HUDEP-2 (cell line): ENCODE results near the gene ASH1L.
"Not testable (repeated sequence)": the region's sequence is repeated elsewhere in the genome, so short reads cannot be mapped to it uniquely, and the experiment has no call there.

Experiments
- DNase-seq, 76 experiments: peaks; one replicate each; lab custom pipeline; 2025; ENCODE audit not compliant: unreplicated experiment in 76 of 76; lab: John Stamatoyannopoulos, UW

The ASH1L gene

DNA sequence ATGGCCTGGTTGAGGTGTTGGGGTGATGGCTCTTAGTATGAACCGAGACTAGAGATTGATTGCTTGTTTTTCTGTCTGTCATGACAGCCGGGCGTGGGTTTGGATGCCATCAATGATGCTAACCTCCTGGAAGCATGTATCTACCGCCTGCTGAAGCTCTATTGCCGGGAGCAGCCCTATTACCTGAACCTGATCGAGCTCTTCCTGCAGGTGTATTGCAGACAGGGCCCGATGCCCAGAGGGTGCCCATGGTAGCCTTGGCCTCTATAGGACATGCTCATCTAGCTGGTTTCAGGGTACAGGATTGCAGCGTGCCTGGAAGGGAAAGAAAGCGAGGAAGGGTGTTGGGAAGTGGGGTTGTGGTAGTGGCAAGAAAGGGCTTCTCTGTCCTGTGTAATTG lies 244.5 kb downstream of the ASH1L start:
- DNase-seq = no peak

DNA sequence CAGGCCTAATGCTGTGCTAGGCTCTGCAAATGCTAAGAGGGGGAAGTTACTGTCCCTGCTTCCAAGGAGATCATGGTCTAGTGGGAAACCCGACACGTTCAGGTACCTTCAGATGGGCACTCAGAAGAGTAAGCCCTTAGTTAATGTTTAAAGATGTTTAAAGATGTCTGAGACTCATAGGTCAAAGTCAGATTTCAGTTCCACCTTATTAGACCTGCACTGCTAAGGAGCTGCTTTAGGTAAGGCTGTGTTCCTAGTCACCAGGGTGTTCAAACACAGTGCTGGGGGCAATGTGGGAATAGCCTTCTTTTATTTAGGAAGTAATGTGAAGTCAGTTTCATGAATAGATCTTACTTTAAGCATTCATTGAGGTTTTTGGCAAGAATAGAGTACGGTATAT lies 245.7 kb downstream of the ASH1L start:
- DNase-seq = no peak

DNA sequence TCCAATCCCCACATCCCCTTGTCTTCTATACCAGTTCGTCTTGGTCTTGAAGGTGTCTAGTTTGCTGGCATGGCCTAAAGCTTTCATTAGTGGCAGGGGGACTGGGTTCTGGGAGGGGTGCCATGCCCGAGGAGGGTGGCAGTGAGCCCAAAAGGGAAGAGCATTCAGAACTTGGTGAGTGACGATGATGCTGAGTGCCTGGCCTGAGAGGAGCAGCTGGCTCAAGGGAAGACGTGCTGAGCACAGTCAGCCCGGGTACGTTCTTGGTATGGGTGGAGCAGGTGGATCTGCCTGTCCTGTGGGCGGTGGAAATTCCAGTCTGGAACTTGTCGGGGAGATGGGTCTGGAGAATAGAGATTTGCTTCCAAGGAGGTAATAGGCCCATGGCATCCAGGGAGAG lies 249.3 kb downstream of the ASH1L start:
- DNase-seq = no peak

DNA sequence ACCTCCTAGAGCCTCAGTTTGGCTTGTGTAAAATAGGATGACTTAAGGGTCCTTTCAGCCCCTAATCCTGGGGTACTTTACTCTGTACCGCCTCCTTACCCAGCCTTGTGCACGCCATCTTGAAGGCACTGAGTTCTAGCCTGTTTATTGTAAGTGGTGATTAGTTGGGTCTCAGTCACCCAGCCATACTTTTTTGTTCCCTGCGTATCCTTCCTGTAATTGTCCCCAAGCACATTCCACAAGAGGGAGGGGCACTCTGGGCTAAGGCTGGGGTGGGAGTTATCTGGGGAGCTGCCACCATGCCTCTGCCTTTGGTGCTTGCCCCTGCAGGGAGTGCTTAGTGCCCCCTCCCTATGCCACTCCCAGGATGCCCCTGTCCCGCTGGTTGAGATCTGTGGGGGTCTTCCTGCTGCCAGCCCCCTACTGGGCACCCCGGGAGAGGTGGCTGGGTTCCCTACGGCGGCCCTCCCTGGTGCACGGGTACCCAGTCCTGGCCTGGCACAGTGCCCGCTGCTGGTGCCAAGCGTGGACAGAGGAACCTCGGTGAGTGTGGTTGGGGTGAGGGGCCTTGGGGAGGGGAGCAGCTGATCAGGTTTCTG lies 253.1 kb downstream of the ASH1L start:
- peak in 42 of 76 experiments; percentile 18 to 62 (median 45) for DNase-seq

DNA sequence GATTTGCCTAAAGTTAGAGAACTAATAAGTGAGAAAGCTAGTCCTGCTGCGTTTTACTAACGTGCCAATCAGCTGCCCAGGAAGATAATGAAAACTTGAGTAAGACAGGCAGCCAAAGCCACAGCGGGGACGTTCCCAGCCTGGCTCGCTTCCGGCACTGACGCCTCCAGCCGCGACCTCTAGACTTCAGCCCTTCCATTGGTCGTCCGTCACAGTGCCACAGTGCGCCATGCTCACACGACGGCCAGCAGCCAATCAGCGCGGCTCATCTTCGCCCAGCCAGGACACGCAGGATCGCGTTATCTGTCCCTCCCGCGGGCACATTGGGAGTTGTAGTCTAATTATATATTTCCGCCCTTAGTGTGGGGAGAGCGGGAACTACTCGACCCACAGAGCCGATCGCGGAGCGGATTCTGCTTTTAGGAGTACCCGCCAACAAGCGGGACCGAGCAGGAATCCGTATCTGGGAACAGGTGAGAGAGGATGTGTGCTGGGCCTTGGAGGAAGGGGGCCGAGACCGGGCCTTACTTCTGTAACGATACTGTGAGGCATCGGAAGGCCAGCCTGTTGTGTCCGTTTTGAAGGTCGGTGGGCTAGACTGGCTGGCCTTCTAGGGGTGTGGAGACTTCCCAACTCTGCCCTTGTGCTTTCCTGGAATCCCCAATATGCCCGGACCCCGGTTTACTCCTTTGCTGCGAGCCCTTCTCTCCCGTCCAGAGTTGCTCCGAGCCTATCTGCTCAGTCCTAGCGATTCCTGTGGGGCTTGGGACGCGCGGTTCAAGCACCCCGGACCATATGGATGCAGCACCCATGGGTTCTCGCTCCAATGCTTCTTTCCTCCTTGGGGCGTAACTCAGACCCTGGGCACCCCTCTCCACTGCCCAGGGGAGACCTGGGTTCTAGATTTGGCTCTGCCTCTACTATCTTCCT lies 253.8 kb downstream of the ASH1L start, which contains the start of gene FDPS:
Gene FDPS (plus strand): TSS at position 374 of the 930 bp plus-strand sequence. CDS start 924 bp downstream, outside the sequence.
- DNase-seq = peak in 75 of 76 experiments; percentile 86 to 99 (median 97)

DNA sequence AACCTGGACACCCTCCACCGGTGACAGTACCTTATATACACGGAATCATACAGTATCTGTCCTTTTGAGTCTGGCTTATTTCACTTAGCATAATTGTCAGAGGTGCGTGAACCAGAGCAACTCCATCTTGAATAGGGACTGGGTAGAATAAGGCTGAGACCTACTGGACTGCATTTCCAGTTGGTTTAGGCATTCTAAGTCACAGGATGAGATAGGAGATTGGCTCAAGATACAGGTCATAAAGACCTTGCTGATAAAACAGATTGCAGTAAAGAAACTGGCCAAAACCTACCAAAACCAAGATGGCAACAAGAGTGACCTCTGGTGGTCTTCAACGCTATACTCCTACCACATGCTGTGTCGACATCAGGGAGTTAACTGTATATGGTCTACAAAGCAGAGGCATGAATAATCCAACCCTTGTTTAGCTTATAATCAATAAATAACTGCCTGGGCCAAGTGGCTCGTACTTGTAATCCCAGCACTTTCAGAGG lies 255.3 kb downstream of the ASH1L start:
- peak in 43 of 76 experiments; percentile 9 to 72 (median 45) for DNase-seq

DNA sequence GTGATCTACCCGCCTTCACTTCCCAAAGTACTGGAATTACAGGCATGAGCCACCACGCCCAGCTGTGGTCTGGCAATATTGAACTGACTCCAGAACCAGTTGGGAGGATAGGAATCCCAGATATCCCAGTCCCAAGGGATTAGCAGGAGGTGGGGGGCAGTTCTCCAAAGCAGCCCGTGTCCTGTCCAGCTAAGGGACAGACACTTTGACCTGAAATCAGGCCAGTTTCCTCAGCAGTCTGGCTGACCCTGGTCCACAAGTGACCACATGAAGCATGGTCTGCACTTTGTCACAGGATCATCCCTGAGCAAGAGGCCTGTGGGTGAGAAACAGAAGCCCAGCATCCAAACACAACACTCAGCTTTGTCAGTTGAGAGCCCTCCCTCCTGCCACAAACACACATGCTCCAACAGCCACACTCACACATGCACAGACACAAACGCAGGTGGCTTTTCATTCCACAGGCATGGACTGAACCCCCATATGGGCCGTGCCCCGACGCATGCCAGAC lies 256.7 kb downstream of the ASH1L start:
- no peak for DNase-seq

DNA sequence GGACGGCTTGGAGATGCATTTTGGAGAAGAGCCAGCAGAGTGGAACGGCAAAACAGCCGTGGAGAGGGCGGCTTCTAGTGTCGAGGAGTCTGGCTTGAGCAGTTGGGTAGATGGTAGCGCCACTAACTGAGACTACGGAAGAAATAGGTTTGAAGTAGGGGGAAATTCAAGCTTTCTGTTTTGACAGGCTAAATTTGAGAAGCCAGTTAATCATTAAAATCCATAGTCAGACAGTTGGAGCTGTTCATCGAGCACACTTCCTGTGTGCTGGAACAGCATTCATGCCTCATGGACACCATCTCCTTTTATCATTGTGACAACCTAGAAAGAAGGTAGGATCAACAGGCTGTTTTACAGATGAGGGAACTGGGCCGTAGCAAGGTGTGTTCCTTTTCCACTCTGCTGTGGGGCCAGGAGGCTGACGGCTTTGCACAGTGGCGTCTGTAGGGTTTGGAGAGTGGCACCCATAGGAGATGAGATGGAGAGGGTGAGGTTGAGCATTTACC lies 258.0 kb downstream of the ASH1L start:
- DNase-seq = no peak

DNA sequence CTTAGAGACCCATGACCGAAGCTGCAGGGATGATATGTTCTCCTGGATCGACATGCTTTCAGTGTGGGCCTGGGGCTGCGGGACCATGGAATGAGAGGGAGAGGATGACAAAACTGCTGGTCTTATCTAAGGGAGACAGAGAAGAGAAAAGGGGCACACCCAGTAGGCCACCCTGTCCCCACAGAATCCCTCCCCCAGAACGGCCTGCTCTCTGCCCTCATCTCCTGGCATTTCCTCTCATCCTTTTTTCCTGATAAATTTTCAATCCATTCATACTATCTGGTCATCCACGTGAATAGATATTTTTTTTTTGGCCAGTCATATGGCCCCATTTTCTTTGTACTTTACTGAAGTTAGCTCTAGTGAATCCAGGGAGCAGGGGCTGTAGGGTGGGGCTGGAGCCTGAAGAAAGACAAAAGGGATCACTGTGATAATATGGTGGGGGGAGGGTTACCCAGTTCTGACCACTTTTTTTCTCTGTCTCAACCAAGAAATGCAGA lies 261.2 kb downstream of the ASH1L start, which contains the start of gene PKLR:
Gene PKLR (minus strand): TSS at position 97 of the 500 bp plus-strand sequence. CDS start 43 bp downstream, at position 54.
- DNase-seq = peak in 72 of 76 experiments; percentile 10 to 85 (median 61)

DNA sequence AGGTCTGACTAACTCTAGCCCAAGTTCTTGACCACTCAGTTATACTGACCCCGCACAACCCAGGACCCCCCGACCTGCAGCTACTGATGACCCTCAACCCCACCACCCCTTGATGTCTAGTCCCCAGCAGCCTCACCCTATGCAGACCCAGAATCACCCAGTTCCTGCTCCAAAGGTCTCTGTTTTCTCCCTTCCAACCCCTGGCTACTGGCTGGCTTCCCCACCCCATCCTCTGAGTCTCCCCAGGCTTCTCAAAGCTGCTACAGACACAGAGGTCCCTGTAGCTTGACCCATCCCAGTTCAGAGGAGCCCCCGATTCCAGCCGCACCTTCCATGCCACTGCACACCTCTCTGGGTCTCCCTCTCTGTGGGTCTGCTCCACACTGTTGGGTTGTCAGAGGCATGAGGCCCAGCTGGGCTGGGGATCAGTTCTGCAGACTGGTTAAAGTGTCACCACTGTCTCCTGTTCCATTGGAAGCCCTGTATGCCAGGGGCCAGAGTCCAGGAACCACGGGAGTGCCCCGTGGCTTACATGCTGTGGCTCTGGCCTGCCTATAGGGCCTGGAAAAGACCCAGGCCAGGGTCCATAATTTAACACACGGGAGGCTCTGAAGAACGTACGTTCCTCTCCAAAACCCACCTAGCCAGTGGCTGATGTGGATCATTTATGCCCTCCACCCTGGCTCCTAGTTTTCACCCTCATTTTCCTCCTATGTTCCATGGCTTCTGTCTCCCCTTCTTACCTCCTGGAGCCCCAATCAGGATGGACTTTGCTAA lies 261.9 kb downstream of the ASH1L start:
- DNase-seq = peak in 5 of 76 experiments; percentile 34 to 51 (median 45)

DNA sequence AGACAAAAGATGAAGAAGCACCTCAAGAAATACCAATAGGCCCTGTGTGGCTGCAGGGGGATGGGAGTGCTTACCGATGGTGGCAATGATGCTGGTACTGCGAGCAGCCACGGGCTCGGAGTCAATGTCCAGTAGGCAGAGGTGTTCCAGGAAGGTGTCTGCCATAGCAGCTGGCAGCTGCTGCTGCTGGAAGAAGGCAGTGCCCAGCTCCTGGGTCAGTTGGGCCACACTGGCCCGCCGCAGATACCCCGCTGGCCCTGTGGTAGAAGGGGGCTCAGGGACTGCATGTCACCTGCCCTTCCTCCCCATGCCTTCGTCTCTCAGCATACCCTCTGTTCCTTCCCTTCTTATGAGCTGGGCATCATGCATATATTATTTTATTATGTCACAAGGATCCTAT lies 262.6 kb downstream of the ASH1L start:
- DNase-seq = no peak

DNA sequence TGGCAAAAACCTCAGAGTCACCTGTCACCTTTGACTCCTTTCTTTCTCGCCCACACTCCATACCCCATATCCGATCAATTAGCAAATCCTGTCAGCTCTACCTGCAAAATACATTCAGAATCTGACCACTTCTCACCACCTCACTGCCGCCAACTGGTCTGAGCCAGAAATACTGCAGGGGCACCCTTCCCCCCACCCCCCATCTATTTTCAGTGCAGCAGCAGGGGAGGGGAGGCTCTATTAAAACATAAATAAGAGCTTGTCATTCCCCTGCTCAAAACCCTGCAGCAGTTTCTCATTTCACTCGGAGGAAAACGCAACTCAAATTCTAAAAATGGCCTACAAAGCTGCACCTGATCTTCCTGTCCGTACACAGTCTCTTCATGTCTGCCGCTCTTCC lies 265.2 kb downstream of the ASH1L start:
- no peak for DNase-seq

DNA sequence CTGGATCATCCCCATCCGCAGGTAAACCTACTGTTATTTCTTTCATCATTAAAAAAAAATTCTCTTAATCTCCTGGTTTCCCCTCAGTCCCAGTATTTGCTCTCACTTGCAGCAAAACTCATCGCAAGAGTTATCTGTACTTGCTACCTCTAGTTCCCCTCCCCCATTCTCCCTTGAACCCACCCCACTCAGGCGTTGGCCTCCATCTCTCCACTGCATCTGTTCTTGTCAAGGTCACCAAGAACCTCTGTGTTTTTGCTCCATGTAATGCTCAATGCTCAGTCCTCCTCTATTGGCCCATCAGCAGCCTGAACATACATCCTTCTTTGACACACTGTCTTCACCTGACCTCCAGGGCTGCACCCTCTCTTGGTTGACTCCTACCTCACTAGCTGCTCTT lies 265.9 kb downstream of the ASH1L start:
- peak in 6 of 76 experiments; percentile 7 to 35 (median 26) for DNase-seq

DNA sequence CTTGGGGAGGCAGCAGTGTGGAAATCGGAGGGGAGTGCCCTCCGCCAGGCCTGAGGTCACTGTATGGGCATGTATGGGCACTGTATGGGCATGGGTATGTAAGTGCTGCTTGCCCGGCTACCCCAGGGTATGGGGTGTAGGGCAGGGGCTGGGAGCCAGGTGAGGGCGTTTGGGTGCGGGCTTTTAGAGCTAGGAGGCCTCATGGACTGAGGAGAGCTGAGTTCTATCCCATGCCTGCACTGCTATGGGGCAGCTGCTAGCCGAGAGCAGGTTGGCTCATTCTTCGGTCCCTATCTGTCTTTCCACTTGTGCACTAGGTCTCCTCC lies 266.7 kb downstream of the ASH1L start:
- DNase-seq = no peak

DNA sequence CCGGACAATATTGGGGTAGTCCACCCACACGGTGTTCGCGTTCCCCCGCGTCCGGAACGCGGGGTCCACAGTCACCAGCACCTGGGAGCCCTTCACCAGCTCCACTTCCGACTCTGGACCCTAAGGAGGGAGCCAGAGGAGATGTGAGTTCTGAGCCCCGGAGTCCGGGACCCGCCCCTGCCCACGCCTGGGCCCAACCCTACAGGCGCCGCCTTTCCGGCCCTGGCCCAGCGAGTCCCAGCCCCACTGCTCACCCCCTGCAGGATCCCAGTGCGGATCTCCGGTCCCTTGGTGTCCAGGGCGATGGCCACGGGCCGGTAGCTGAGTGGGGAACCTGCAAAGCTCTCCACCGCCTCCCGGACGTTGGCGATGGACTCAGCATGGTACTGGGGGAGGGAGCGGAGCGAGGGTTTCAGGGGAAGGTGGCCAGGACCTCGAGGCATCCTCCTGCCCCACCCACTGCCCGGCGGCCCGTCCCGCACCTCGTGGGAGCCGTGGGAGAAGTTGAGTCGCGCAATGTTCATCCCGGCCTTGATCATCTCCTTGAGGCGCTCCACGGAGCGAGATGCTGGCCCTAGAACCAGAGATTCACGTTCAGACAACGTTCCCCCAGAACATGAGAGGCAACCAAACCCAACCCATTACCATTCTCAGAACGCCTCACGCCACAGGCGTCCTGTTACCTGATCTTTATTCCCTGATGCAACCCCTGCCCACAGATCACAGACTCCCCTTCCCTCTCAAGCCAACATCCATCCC lies 267.2 kb downstream of the ASH1L start:
- DNase-seq = no peak

DNA sequence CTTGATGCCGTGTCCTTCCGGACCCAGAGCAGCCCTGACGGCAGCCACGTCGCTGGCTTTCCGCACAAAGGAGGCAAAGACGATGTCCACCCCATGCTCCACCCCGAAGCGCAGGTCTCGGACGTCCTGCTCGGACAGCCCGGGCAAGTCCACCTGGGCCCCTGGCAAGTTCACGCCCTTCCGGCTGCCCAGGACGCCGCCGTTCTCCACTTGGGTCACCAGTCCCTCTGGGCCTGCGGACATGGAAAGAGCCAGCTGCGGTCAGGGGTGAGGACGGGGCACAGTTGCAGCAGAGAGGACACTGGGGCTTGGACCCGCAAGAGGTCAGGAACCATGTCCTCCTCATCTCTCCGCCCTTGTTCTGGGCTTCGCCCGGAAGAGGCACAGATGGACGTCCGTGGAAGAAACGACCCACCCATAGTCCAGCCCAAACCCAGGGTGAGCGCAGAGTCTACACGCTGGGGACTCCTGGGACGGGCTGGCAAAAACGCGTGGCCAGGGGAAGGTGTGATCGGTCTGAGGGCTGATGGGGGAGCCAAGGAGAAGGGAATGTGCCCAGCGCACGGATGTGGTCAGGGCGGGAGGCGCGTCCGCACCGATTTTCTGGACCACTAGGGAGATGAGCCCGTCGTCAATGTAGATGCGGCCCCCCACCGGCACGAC lies 268.0 kb downstream of the ASH1L start:
- no peak for DNase-seq

DNA sequence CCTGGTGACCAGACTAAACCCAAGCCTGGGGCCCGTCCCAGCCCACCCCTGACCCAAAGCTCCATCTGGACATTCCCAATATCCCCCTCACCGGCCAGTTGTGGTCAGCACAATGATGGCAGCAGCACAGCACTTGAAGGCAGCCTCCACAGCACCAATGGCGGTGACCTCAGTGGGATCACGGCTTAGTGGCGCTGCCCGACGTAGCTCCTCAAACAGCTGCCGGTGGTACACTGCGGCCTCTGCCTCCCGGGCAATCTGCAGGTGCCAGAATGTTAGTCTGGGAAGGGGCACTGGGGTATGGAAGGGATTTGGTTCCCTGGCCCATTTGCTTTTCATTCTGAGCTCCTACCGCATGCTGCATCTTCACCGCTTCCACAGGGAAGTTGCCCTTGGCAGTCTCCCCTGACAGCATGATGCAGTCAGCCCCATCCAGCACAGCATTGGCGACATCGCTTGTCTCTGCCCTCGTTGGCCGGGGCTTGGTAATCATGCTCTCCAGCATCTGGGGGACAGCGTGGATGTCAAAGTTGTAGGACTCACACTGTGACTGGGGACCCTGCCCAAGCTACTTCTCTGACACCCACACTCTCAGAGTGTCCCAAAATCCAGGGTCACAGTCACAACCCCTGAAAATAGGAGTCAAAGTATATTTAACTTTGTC lies 269.4 kb downstream of the ASH1L start:
- DNase-seq = no peak

DNA sequence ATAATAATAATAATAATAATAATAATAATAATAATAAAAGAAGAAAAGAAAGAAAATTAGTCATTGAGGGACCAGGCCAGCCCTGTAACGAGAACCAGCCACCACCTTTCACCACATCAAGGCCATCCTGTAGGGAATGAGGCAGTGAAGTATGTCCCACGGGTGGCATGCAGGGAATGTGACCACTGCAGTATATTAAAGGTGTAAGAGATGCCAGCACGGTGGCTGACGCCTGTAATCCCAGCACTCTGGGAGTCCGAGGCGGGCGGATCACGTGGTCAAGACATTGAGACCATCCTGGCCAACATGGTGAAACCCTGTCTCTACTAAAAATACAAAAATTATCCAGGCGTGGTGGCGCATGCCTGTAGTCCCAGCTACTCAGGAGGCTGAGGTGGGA lies 271.6 kb downstream of the ASH1L start:
- DNase-seq = not testable (repeated sequence)
